GM21528 (cell line): Measurements from ENCODE around the gene METTL23.
A peak's percentile ranks its signal among the peaks of the same experiment; 100 is the strongest.
"Not testable (repeated sequence)": the region's sequence is repeated elsewhere in the genome, so short reads cannot be mapped to it uniquely, and the experiment has no call there.

ENCODE experiments used
- ATAC-seq: cut with Tn5 transposase; IDR thresholded peaks from one replicate; pipeline ENCODE4 v1.9.1; 2021; ENCODE audit warnings: mild to moderate bottlenecking, moderate library complexity; ENCODE audit not compliant: unreplicated experiment, low FRiP score

The METTL23 gene

GRCh38 chr17:76732734-76733617 is 6.3 kb downstream of the METTL23 start:
- ATAC-seq = no peak

DNA sequence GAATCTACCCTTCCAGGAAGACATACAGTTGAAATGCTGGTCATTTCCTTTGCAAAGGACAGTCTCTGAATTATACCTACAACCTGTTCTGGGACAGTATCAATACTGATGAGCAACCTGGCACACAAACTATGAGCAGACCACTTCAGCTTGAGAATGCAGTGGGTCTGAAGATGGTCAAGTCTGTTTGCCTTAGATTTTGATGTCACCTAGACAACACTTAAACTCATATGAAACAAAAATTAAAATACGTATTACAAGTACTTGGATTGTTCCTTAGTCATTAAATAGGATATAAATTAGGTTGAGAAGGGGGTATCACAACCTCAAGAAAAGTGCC is 6.9 kb downstream of the METTL23 start:
- no peak for ATAC-seq

DNA sequence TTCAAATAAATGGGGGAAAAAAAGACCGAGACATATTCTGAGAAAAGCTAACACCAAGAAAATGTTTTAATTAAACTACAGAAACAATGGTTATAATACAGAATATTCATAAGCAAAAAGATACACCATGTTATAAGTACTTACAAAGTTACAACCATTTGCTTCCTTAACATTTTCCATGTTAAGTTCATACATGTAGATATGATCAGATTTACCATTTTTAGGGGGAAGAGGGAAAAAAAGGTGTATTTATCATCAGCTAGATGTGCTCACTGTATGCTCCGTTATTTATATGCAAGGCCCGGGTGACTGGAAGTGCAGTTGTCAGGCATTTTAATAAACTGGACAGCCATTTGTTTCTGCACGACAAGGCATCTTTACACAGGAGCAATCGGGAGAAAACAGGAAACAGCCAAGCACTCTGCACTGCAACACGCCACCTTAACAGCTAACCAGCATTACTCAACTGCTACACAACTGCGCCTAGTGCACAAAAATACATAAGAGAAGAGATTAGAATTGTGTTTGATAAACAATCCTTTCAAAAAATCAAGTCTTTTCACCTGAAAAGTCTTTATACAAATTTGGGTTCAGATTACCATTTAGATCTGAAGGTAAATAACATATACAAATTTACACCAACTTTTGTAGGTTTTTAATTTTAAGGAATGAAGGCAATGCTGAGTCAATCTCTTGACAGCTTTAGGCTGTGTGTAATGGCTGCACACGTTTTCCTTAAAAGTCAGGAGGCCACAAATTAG is 7.6 kb downstream of the METTL23 start:
- no peak for ATAC-seq

GRCh38 chr17:76735006-76735405 is 8.4 kb downstream of the METTL23 start:
- no peak for ATAC-seq

DNA sequence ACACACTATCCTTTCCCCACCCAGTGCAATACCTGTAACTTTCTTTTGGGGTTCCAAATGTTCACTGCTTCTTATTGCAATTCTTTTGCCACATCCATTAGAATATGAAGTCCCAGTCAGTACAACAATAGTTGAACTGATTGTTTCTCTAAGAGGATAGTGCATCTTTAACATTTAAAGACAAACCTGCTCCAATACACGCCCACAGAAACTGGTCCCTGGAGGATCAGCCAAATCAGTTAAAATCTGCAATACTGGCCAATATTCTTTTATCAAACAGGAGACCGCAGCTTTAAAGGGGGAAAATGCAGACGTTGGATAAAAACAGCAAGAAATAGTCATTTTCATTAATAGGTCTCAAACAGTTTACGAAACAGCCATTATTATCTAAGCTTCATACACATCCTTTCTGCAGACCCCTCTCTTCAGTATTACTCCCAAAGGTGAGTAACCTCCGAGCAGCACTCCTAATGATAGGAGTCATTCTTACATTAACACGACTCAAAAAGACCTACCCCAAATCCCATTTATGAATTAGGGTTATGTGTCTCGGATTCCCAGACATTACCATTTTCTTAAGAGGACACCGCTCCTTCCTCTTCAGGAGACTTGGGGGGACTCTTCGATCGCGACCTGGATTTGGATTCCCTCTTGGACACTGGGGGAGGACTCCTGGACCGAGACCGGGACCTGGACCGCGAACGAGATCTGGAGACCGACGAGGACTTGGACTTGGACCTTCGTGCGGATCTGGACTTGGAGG is 9.1 kb downstream of the METTL23 start:
- no peak for ATAC-seq

DNA sequence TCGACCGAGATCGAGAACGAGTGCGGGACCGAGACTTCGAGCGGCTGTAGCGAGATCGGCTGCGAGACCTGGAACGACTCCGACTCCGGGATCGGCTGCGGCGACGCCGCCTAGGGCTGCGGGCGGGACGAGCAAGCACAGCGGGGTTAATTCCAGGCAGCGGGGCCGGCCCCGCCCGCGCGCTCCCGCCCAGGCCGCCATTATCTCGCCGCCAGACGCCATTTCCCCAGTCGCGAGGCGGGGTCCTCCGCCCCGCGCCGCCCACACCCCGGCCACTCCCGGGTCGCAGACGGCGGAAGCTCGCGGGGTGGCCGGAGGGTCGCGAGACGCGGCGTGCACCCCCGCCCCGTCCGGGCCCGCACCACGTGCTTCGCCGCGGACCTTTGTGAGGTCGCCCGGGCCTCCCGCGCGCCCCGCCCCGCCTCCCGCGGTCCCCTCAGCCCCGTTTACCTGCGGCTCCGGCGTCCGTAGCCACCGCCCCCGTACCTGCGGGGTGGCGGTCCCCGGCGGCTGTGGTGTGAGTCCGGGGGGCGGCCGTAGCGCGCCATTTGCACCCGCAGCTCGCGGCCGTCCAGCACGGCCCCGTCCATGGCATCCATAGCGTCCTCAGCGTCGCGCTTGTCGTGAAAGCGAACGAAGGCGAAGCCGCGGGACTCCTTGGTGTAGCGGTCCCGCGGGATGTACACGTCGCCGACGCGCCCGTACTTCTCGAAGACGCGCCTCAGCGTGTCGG is 9.9 kb downstream of the METTL23 start:
- peak; percentile 16 for ATAC-seq

- ATAC-seq = peak; percentile 70
These were observed 10.5 kb downstream of the METTL23 start, which contains the start of gene SRSF2 for GRCh38 chr17:76737082-76737675. SRSF2 (minus strand) TSS chr17:76737331; CDS start chr17:76737160, 171 bp downstream.

DNA sequence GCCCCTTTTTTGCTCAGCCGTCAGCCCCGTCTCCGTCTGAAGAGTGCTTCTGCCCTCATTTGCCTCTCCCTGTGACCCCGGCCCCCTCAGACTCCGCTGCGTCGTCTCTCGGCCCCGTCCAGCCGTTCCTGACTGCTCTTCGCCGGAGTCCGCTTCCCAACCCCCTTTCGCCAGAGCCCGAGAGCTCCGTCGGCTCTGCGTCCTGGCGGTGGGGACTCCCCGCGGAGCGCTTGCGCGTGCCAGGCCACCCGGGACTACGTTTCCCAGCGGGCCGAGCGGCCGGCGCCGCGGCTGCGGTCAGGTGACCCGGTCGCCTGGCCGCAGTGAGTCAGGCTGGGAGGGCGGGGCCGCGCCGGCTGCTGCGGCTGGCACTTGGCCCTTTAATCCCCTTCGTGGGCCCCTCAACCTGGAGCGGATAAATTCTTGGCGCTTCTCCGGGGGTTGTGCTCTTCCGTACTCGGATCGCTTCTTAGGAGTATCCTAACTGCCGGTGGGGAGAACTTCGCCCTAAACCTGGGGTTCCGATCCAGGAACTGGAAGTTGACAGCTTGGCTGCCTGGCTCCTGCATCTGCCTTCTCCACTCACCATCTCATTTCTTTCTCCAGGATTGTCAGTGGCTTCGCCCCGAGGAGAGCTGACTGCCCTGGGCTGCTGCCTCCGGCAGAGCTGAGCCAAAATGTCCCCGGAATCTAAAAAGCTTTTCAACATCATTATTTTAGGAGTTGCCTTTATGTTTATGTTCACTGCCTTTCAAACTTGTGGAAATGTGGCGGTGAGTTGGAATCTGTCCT is 11.2 kb downstream of the METTL23 start, which contains the start of gene MFSD11:
Gene MFSD11 (plus strand): TSS at position 444 of the 792 bp plus-strand sequence. CDS start 234 bp downstream, at position 678.
- peak; percentile 62 for ATAC-seq

- no peak for ATAC-seq
These were observed 11.8 kb downstream of the METTL23 start for GRCh38 chr17:76738468-76738850.

DNA sequence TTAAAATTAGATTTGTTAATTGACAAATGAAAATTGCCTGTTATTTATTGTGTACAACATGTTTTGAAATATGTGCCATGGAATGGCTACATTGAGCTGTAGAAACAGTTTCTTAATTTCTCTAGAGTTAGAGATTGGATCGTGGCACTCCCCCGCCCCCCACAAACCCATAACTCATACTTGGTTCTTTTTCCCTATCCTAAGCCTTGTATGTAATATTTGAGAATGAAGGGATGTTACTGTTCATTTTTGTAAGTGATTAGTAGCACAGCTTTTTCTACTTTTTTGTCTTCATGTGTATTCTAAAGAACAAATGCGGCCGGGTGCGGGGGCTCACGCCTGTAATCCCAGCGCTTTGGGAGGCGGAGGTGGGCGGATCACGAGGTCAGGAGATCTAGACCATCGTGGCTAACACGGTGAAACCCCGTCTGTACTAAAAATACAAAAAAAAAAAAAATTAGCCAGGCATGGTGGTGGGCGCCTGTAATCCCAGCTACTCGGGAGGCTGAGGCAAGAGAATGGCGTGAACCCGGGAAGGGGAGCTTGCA is 13.0 kb downstream of the METTL23 start:
- ATAC-seq = not testable (repeated sequence)

DNA sequence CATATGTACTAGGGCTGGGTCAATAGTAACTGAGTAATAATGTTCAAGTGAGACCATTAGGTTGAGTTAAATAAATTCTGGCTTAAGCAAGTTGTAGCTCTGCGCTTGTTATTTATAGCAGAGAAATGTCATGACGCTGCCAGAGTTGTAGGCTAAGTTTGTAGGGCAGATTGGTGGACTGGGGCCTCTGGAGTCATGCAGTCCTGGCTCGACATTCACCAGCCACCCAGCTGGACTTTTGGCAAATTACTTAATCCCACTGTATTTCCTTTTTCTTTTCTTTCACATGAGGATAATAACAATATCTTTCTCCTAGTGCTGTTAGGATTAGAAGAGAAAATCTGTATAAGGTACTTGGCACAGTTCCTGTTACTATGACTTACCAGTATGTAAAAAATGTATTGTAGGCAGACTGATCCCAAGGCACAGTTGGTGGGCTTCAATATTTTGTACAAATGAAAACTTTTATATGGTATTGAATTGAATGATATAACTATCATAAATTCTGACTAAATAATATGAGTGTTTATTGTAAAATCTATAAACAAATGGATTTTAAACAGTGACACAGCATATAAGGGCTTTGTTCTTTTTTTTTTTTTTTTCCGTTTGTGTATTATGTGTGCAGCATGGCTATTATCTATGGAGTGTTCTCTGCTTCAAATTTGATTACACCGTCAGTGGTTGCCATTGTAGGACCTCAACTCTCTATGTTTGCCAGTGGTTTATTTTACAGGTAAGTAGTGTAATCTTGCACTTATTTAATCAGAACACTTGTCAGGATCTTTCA is 13.9 kb downstream of the METTL23 start:
- no peak for ATAC-seq

DNA sequence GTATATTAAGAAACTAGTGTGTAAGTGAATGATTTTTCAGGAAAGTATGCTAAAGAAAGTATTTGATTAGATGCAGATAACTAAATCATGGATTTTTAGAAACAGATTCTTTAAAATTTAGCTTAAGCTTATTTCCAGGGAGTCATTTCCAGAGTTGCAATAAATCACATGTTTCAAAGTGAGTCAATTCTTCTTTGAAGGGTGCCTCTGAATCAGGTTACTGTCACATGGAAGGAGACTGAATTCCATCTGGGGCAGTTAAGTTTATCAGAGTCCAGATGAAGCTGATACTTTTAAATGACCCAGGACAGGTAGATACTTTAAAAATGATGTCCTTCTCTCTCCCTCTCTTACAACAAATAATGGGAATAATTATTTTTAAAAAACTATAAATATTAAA is 16.3 kb downstream of the METTL23 start:
- ATAC-seq = no peak

DNA sequence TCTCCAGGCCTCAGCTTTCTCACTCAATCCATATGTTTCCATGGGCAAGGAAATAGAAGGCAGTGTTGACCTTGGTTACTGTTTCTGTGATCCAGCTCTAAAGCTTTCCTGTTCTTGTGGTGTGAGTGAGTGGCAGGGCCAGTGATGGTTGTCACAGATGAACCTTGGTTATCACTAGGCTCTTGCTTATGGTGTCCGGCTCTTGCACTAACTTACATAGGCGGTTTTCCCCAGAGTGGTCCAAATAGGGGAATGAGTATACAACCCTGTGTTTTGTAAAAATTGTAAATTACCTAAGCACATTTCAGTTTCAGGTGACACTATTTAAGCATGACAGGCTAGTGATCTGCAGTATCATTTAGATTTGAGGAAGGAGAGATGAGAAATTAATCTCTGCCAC is 18.1 kb downstream of the METTL23 start:
- ATAC-seq = no peak

DNA sequence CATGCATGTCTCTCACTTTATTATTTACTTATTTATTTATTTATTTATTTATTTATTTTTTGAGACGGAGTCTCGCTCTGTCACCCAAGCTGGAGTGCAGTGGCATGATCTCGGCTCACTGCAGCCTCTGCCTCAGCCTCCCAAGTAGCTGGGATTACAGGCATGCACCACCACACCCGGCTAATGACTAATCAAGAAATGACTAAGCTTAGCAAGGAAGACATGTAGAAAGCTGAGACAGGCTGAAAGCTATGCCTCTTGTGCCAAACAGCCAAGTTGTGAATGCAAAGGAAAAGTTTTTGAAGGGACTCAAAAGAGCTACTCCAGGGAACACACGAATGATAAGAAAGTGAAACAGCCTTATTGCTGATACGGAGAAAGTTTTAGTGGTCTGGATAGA is 19.1 kb downstream of the METTL23 start:
- not testable (repeated sequence) for ATAC-seq

GRCh38 chr17:76747716-76748363 is 21.2 kb downstream of the METTL23 start:
- ATAC-seq = no peak

GRCh38 chr17:76748657-76749056 is 22.0 kb downstream of the METTL23 start:
- ATAC-seq = no peak

GRCh38 chr17:76751416-76751993 is 24.9 kb downstream of the METTL23 start:
- ATAC-seq = no peak
